ENCODE measurements around the gene AP5Z1. TPM values are rescaled to one million over a fixed set of nuclear protein-coding genes. Genes with fewer than 3 reads are reported as not detected.

AP5Z1 gene
- total RNA-seq, 1 experiment from 2014 or later, result 38.3 TPM

GRCh38 chr7:4749363-4749762 is 26.1 kb upstream of the AP5Z1 start:
- Mint-ChIP-seq H3K4me3 (no peak overlapping the region), H3K27me3 (ENCODE audit: low read depth) (peaks cover 27% of the 10 kb centered on the region), H3K9me3 (no peaks in the 10 kb centered on the region), H3K27ac (no peak overlapping the region), H3K36me3 (ENCODE audit: insufficient read depth in 1 of 3, low read depth in 3 of 3) (peaks cover 7 to 15% (median 14%) of the 10 kb centered on the region in 3 experiments; a peak in 6 of 7 replicates), H3K4me1 (peaks cover 6 to 10% of the 10 kb centered on the region in 2 experiments)
- Histone ChIP-seq H3K23ac (ENCODE audit: insufficient read length, low read depth, low read length) (no peak overlapping the region), H3K4me1 (ENCODE audit: insufficient read depth, low read length) (no peaks in the 10 kb centered on the region), H4K91ac (ENCODE audit: insufficient read length, low read depth, low read length) (no peak overlapping the region), H2BK12ac (ENCODE audit: insufficient read length, low read depth, low read length) (no peak overlapping the region), H4K8ac (replicated peaks; ENCODE audit: insufficient read length, low read depth, low read length) (no peak overlapping the region), H3K27ac (ENCODE audit: insufficient read length, low read depth, low read length) (no peak overlapping the region), H3K79me1 (ENCODE audit: insufficient read depth, low read depth, low read length, poor library complexity, severe bottlenecking) (no peaks in the 10 kb centered on the region), H4K5ac (ENCODE audit: insufficient read length, low read depth, low read length) (no peak overlapping the region), H3K23me2 (ENCODE audit: insufficient read length, low read depth, low read length, poor library complexity, severe bottlenecking) (peaks cover 6% of the 10 kb centered on the region), H3K14ac (ENCODE audit: insufficient read depth, low read length) (no peak overlapping the region), H3K18ac (ENCODE audit: insufficient read length, low read depth, low read length) (no peak overlapping the region), H2AK5ac (ENCODE audit: insufficient read length, low read length) (no peak overlapping the region), H3K79me2 (ENCODE audit: insufficient read depth, low read length) (no peaks in the 10 kb centered on the region), H2BK120ac (ENCODE audit: low read depth, low read length, poor library complexity, severe bottlenecking) (no peak overlapping the region), H3K9me3 (ENCODE audit: control insufficient read depth, low read depth, low read length) (no peaks in the 10 kb centered on the region), H2BK5ac (ENCODE audit: insufficient read length, low read length) (no peak overlapping the region), H4K20me1 (ENCODE audit: control insufficient read depth, insufficient read depth, insufficient read length) (no peaks in the 10 kb centered on the region), H3K27me3 (ENCODE audit: insufficient read depth, low read length) (0 out of 2 replicates have a peak, but pooled peaks cover 2% of the 10 kb centered on the region), H2AFZ (ENCODE audit: low read length) (no peak overlapping the region), H3K4me2 (ENCODE audit: insufficient read depth, insufficient read length, low read length) (no peak overlapping the region), H3K4ac (ENCODE audit: low read depth, low read length) (no peak overlapping the region), H2BK20ac (ENCODE audit: low read depth, low read length, poor library complexity, severe bottlenecking) (no peak overlapping the region), H3T11ph (ENCODE audit: low read length) (no peak overlapping the region), H3K9ac (ENCODE audit: extremely low read depth, insufficient read length, low read length) (no peak overlapping the region), H2BK15ac (ENCODE audit: low read depth, low read length) (no peak overlapping the region), H3K56ac (ENCODE audit: insufficient read length, low read depth, low read length) (no peak overlapping the region)
- DNase-seq, result no peak
- no peak for TF ChIP-seq CTCF (conservative IDR thresholded peaks at IDR 0.05)
- WGBS (ENCODE audit: extremely low coverage, insufficient read length, low lambda C conversion rate), result no CpG with 5 or more reads among the region's 14 CpGs

Measured in H9 (cell line).